ENCODE measurements around the gene ODAD2. TPM values are rescaled to one million over a fixed set of nuclear protein-coding genes. Genes with fewer than 3 reads are reported as not detected.

ODAD2 gene
- total and polyA plus RNA-seq, 2 donors (not counting 3 experiments of a cell fraction or from before 2014, with no cell fraction given), result 1.1 to 4.4 TPM

DNA sequence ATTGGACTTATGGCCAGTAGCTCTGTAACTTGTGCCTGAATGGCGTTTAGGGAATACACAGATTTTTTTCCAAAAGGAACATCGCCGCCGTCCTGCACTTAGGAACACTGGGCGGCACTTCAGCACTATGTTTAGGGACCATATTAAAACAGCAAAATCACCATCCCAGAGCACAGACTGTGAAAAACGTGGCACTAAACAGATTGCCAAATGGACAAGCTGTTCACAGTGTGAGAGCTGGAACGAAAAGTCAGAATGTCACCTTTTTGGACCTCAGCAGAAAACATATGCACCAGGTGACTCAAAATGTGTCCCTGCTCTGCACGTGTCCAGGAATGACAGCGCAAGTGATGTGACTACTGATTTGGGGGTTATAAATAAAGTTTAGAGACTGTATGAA lies 87.9 kb downstream of the ODAD2 start:
- no peaks in the 10 kb centered on the region for H4K20me1 ChIP-seq (replicated peaks; ENCODE audit: control insufficient read depth, extremely low read depth, insufficient read depth, low read length)
- no peaks in the 10 kb centered on the region for H3K9me3 ChIP-seq (replicated peaks; ENCODE audit: control insufficient read depth, insufficient read depth, low read length)
- H3K9me1 ChIP-seq (replicated peaks; ENCODE audit: control insufficient read depth, extremely low read depth, insufficient read depth, low read length), result no peaks in the 10 kb centered on the region
- H3K9ac ChIP-seq (replicated peaks; ENCODE audit: extremely low read depth, insufficient read depth, low read length), result no peak overlapping the region
- H3K36me3 ChIP-seq (ENCODE audit: control insufficient read depth in 2 of 2, extremely low read depth in 1 of 2, insufficient read depth in 2 of 2, low read length in 2 of 2), result no peaks in the 10 kb centered on the region
- no peak overlapping the region for H2AFZ ChIP-seq (ENCODE audit: low read depth, low read length)
- BruUV-seq (replicated peaks), result no TSS peak
- H3K79me2 ChIP-seq (ENCODE audit: control insufficient read depth, insufficient read depth, low read length), result no peaks in the 10 kb centered on the region
- no peaks in the 10 kb centered on the region for H3K4me1 ChIP-seq (ENCODE audit: control insufficient read depth, extremely low read depth, insufficient read depth, low read length)
- dilution Hi-C loops (cut with MboI; ENCODE audit: extremely low pct_ligation_motif_present, low sequenced_read_pairs) (no loop called here), intact Hi-C loops (cut with micrococcal nuclease) (no loop called here)
- ChIA-PET POLR2A (no interaction called here), CTCF (no interaction called here)
- DNase-seq (ENCODE audit: low read depth, low spot score), result no peak
- TF ChIP-seq FOS (IDR thresholded peaks at IDR 0.05; ENCODE audit: borderline replicate concordance, insufficient read depth, low read length) (no peak), JUN (IDR thresholded peaks at IDR 0.05; ENCODE audit: borderline replicate concordance, insufficient read depth, insufficient read length, low read depth) (no peak), POLR2AphosphoS5 (IDR thresholded peaks at IDR 0.05; ENCODE audit: insufficient read depth, low read depth, low read length) (no peak), EZH2 (IDR thresholded peaks at IDR 0.05; ENCODE audit: borderline replicate concordance, low read depth, low read length, severe bottlenecking) (no peak), MYC (IDR thresholded peaks at IDR 0.05; ENCODE audit: low read depth, low read length) (no peak), GATA2 (IDR thresholded peaks at IDR 0.05; ENCODE audit: insufficient read depth, insufficient read length, low read depth, low read length) (no peak), POLR2A (IDR thresholded peaks at IDR 0.05; ENCODE audit: low read depth, low read length) (no peak)
- TF ChIP-seq, protein P1, sequence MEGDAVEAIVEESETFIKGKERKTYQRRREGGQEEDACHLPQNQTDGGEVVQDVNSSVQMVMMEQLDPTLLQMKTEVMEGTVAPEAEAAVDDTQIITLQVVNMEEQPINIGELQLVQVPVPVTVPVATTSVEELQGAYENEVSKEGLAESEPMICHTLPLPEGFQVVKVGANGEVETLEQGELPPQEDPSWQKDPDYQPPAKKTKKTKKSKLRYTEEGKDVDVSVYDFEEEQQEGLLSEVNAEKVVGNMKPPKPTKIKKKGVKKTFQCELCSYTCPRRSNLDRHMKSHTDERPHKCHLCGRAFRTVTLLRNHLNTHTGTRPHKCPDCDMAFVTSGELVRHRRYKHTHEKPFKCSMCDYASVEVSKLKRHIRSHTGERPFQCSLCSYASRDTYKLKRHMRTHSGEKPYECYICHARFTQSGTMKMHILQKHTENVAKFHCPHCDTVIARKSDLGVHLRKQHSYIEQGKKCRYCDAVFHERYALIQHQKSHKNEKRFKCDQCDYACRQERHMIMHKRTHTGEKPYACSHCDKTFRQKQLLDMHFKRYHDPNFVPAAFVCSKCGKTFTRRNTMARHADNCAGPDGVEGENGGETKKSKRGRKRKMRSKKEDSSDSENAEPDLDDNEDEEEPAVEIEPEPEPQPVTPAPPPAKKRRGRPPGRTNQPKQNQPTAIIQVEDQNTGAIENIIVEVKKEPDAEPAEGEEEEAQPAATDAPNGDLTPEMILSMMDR (IDR thresholded peaks at IDR 0.05; ENCODE audit: extremely low read depth in 1 of 2, insufficient read depth in 1 of 2, low read depth in 1 of 2, low read length in 2 of 2), result no peak
- TF ChIP-seq, protein P2, sequence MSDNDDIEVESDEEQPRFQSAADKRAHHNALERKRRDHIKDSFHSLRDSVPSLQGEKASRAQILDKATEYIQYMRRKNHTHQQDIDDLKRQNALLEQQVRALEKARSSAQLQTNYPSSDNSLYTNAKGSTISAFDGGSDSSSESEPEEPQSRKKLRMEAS (IDR thresholded peaks at IDR 0.05; ENCODE audit: insufficient read depth, insufficient read length), result no peak
- H3K4me2 ChIP-seq (ENCODE audit: insufficient read depth, low read length), result no peak overlapping the region
- H3K27me3 ChIP-seq (ENCODE audit: control insufficient read depth in 2 of 2, insufficient read depth in 2 of 2, low read length in 2 of 2), result no peaks in the 10 kb centered on the region
- no peak overlapping the region for H3K27ac ChIP-seq (ENCODE audit: insufficient read depth, low read depth, low read length)
- H3K4me3 ChIP-seq (replicated peaks in 1 of 3; ENCODE audit: insufficient read depth in 1 of 3, low read depth in 1 of 3, low read length in 3 of 3), result no peak overlapping the region
- no peak for FAIRE-seq
